ENCODE data around the gene MYLK4.

- TF ChIP-seq CTCF (IDR thresholded peaks at IDR 0.05; ENCODE audit: poor library complexity) (no peak), EZH2 (IDR thresholded peaks at IDR 0.05; ENCODE audit: borderline replicate concordance) (no peak), EZH2phosphoT487 (IDR thresholded peaks at IDR 0.05; ENCODE audit: low read depth, severe bottlenecking, unreplicated experiment) (no peak)
These were observed 5.5 kb downstream of the MYLK4 start for GRCh38 chr6:2745246-2745645.
